Measurements from ENCODE around the gene COL12A1. TPM values are rescaled to one million over a fixed set of nuclear protein-coding genes. Genes with fewer than 3 reads are reported as not detected.

Gene COL12A1
- polyA plus RNA-seq, 1 donor from 2014 or later = 0.63 TPM

- no peaks in the 10 kb centered on the region for H3K9me3 ChIP-seq (ENCODE audit: low read length)
- no peaks in the 10 kb centered on the region for H3K36me3 ChIP-seq (ENCODE audit: insufficient read depth, low read length)
- peak overlapping the region; percentile 96 for H3K27ac ChIP-seq (ENCODE audit: low read length)
- no peaks in the 10 kb centered on the region for H3F3A ChIP-seq (ENCODE audit: insufficient read depth, low read length, poor library complexity, severe bottlenecking)
- peak overlapping the region; percentile 93 for H2AFZ ChIP-seq (ENCODE audit: low read depth, low read length)
- H4K20me1 ChIP-seq (ENCODE audit: insufficient read depth) = no peaks in the 10 kb centered on the region
- peak overlapping the region; percentile 94 for H3K9ac ChIP-seq (ENCODE audit: low read length)
- TF ChIP-seq CTCF (IDR thresholded peaks at IDR 0.05; ENCODE audit: poor library complexity, severe bottlenecking) (no peak), SMC3 (conservative IDR thresholded peaks at IDR 0.05; ENCODE audit: poor library complexity) (no peak), RAD21 (conservative IDR thresholded peaks at IDR 0.05) (no peak), REST (IDR thresholded peaks at IDR 0.05; ENCODE audit: borderline replicate concordance) (no peak), TAF1 (IDR thresholded peaks at IDR 0.05; ENCODE audit: low read depth) (no peak), MXI1 (conservative IDR thresholded peaks at IDR 0.05; ENCODE audit: poor library complexity, severe bottlenecking) (no peak), POLR2AphosphoS5 (IDR thresholded peaks at IDR 0.05) (no peak), EP300 (conservative IDR thresholded peaks at IDR 0.05; ENCODE audit: poor library complexity, severe bottlenecking) (no peak), EZH2 (IDR thresholded peaks at IDR 0.05; ENCODE audit: borderline replicate concordance, insufficient read depth, low read length, poor library complexity, severe bottlenecking) (no peak)
- H3K4me3 ChIP-seq (ENCODE audit: low read length) = peak overlapping the region; percentile 90
- H3K4me2 ChIP-seq (ENCODE audit: low read length) = peak overlapping the region; percentile 74
- H3K9me2 ChIP-seq (ENCODE audit: insufficient read depth, low read length) = no peaks in the 10 kb centered on the region
- no peaks in the 10 kb centered on the region for H3K27me3 ChIP-seq (ENCODE audit: insufficient read depth, low read depth, low read length)
- peaks cover 26% of the 10 kb centered on the region for H3K79me2 ChIP-seq (replicated peaks; ENCODE audit: insufficient read depth, low read length)
Observed at GRCh38 chr6:75244063-75244584, 38.3 kb upstream of the COL12A1 start.

- Histone ChIP-seq H3K79me2 (replicated peaks; ENCODE audit: insufficient read depth, low read length) (peaks cover 26% of the 10 kb centered on the region), H3K9ac (ENCODE audit: low read length) (peak within 1 kb of the TSS; percentile 94), H3F3A (ENCODE audit: insufficient read depth, low read length, poor library complexity, severe bottlenecking) (no peaks in the 10 kb centered on the region), H3K36me3 (ENCODE audit: insufficient read depth, low read length) (no peaks in the 10 kb centered on the region), H2AFZ (ENCODE audit: low read depth, low read length) (peak within 1 kb of the TSS; percentile 99), H3K27ac (ENCODE audit: low read length) (peak within 1 kb of the TSS; percentile 96), H3K27me3 (ENCODE audit: insufficient read depth, low read depth, low read length) (no peaks in the 10 kb centered on the region), H3K4me3 (ENCODE audit: low read length) (peak within 1 kb of the TSS; percentile 90), H3K9me2 (ENCODE audit: insufficient read depth, low read length) (no peaks in the 10 kb centered on the region), H3K9me3 (ENCODE audit: low read length) (no peaks in the 10 kb centered on the region), H4K20me1 (ENCODE audit: insufficient read depth) (no peaks in the 10 kb centered on the region), H3K4me2 (ENCODE audit: low read length) (peak within 1 kb of the TSS; percentile 81)
- TF ChIP-seq RAD21 (conservative IDR thresholded peaks at IDR 0.05) = no peak
- no peak for TF ChIP-seq EZH2 (IDR thresholded peaks at IDR 0.05; ENCODE audit: borderline replicate concordance, insufficient read depth, low read length, poor library complexity, severe bottlenecking)
- no peak for TF ChIP-seq CTCF (IDR thresholded peaks at IDR 0.05; ENCODE audit: poor library complexity, severe bottlenecking)
- peak; percentile 68 for TF ChIP-seq MXI1 (conservative IDR thresholded peaks at IDR 0.05; ENCODE audit: poor library complexity, severe bottlenecking)
- TF ChIP-seq TAF1 (IDR thresholded peaks at IDR 0.05; ENCODE audit: low read depth) = peak; percentile 92
- peak; percentile 80 for TF ChIP-seq EP300 (conservative IDR thresholded peaks at IDR 0.05; ENCODE audit: poor library complexity, severe bottlenecking)
- peak; percentile 80 for TF ChIP-seq REST (IDR thresholded peaks at IDR 0.05; ENCODE audit: borderline replicate concordance)
- peak; percentile 26 for TF ChIP-seq SMC3 (conservative IDR thresholded peaks at IDR 0.05; ENCODE audit: poor library complexity)
- peak; percentile 99 for TF ChIP-seq POLR2AphosphoS5 (IDR thresholded peaks at IDR 0.05)
Observed at GRCh38 chr6:75243333-75244062, 37.6 kb upstream of the COL12A1 start, which contains the start of gene COX7A2. TSS of gene COX7A2 (minus strand) at chr6:75243801. CDS start at chr6:75243734, 67 bp downstream.
